Vagina (tissue), 2 donors: ENCODE results near the gene NUMA1.

Experiments
- CTCF ChIP-seq, 3 experiments: fragments of 450-650 bp in 2 of 3; fragments of 200-600 bp in 1 of 3; sonication (generic) in 1 of 3; IDR thresholded peaks; one replicate each; pipeline ENCODE4 v1.5.1; 2017 to 2019; ENCODE audit warnings: antibody characterized with exemption in 3 of 3, mild to moderate bottlenecking in 2 of 3, moderate library complexity in 2 of 3
- POLR2A ChIP-seq, 2 donors: fragments of 450-650 bp; IDR thresholded peaks; one replicate each; pipeline ENCODE4 v1.6.1; 2017; ENCODE audit warnings: antibody characterized with exemption in 2 of 2, mild to moderate bottlenecking in 2 of 2, moderate library complexity in 2 of 2

DNA sequence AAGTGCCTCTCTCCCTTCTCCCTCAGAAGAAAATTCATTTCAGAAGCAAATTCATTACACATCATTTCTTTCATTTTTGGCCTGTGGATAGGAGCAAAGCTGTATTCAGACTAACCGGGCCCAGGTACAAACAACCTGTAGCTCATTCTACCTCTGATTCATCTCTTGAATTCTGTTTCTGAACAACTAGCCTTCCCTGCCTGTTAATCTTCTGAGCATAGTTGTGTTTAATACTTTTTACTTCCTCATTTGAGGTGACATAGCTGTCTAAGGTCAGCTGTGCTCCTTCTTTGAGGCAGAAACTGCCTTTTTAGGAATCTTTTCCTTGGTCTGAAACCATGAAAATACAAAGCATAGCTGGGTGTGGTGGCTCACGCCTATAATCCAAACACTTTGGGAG, 94.2 kb downstream of the NUMA1 start:
- TF ChIP-seq CTCF (IDR thresholded peaks at IDR 0.05), result no peak
- TF ChIP-seq POLR2A (IDR thresholded peaks at IDR 0.05), result no peak
